Activated CD8-positive, alpha-beta memory T cell treated with anti-CD3 and anti-CD28 coated beads, Interleukin-2, amount 10 ng/mL, durations not matched to agents 7 days and 5 days (primary cell): ENCODE measurements around the gene APLP2. TPM values are rescaled to one million over a fixed set of nuclear protein-coding genes. Genes with fewer than 3 reads are reported as not detected.
"Not testable (repeated sequence)": the region's sequence is repeated elsewhere in the genome, so short reads cannot be mapped to it uniquely, and the experiment has no call there.

Experiments
- ATAC-seq: fragments of 150-1000 bp; cut with Tn5 transposase; one replicate; pipeline ENCODE4 v1.10.0; 2021; ENCODE audit warnings: moderate library complexity
- CTCF ChIA-PET: fragments of 350-600 bp; sonication (Branson Sonifier 250); formaldehyde crosslinking; loops from one replicate; lab custom pipeline; 2021; ENCODE audit warnings: antibody characterized with exemption; lab: Charles Lee
- DNase-seq: peaks from one replicate; pipeline ENCODE4 v3.0.0-alpha.2; 2020
- H3K27ac Mint-ChIP-seq: one replicate; pipeline ENCODE4 v1.8.0; 2021; ENCODE audit warnings: mild to moderate bottlenecking, mixed read lengths
- H3K27me3 Mint-ChIP-seq: one replicate; pipeline ENCODE4 v1.8.0; 2021; ENCODE audit warnings: mixed read lengths
- H3K36me3 Mint-ChIP-seq: one replicate; pipeline ENCODE4 v1.8.0; 2021; ENCODE audit warnings: mild to moderate bottlenecking, mixed read lengths
- H3K4me1 Mint-ChIP-seq: one replicate; pipeline ENCODE4 v1.8.0; 2021; ENCODE audit warnings: mixed read lengths
- H3K4me3 Mint-ChIP-seq: one replicate; pipeline ENCODE4 v1.8.0; 2021; ENCODE audit warnings: mild to moderate bottlenecking, moderate library complexity, mixed read lengths
- H3K9me3 Mint-ChIP-seq: one replicate; pipeline ENCODE4 v1.8.0; 2022; ENCODE audit warnings: low read depth, mixed read lengths
- total RNA-seq, 2 experiments: library from RNA; stranded (reverse); gene quantifications; one replicate each; pipeline ENCODE4 v1.2.3, GENCODE V29; 2021

The APLP2 gene
- total RNA-seq, 2 experiments from 2014 or later: 21.9 to 33.5 TPM

DNA sequence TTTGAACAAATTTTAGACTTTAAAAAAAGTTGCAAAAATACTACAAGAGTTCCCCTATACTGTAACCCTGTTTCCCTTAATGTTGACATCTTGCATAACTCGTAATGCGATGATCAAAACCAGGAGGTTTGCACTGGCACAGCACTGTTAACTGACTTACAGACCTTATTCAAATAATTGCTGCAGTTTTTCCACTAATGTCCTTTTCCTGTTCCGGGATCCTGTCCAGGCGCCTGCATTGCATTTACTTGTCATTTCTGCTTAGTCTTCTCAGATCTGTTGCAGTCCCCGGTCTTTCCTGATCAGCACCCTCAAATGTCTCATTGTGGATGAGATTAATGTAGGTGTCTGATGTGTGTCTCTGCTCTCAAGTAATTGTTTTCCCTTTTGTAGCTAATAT, 32.0 kb downstream of the APLP2 start:
- ATAC-seq (no peak), DNase-seq (no peak)
- Mint-ChIP-seq H3K27me3 (no peaks in the 10 kb centered on the region), H3K27ac (no peak overlapping the region), H3K9me3 (no peaks in the 10 kb centered on the region), H3K4me1 (no peaks in the 10 kb centered on the region), H3K36me3 (no peaks in the 10 kb centered on the region), H3K4me3 (no peak overlapping the region)
- CTCF ChIA-PET: no interaction called here

DNA sequence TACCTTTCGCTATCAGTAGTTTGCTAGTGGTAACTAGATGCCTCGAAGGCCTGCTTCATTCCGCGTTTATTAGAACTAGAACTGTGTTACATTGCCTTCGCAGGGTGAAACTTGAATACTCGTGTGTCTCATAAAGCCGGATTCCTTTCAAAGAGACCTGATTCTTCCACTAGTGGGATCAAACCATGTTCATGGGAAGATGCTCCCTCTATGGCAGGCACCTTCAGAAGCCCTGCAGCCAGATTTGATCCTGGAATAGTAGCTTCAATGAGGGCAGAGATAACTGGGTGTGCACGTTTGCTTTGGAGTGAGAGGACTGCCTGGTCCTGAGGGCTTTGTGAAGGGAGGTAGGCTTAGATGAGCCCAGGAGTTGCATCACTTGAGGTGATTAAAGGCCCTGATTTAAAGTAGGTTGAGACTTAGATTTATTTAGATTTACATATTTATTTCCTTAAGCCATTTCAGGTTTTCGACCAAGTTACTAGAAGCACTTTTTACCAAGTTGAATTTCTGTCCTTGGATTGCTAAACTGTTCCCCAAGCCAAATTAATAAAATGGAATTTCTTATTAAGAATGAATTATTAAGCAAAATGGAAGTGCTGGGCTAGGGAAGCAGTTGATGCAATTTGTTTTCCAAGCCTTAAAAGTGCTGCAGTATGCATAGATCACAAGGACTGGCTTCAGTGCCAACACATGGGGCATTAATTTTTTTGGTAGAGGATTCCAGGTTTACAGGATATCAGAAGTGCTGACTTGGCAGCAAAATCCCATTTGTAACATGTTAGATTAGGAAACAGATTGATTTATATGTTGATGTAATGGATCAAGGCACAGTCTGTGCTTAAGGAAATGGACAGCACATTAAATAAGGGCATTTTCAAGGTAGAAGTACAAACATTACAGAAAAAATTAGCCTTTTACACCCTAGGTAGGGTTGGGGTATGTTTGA, 32.9 kb downstream of the APLP2 start:
- ATAC-seq (no peak), DNase-seq (no peak)
- Mint-ChIP-seq H3K27me3 (no peaks in the 10 kb centered on the region), H3K36me3 (peaks cover under 1% of the 10 kb centered on the region), H3K4me1 (no peaks in the 10 kb centered on the region), H3K4me3 (no peak overlapping the region), H3K9me3 (no peaks in the 10 kb centered on the region), H3K27ac (no peak overlapping the region)
- CTCF ChIA-PET: no interaction called here

DNA sequence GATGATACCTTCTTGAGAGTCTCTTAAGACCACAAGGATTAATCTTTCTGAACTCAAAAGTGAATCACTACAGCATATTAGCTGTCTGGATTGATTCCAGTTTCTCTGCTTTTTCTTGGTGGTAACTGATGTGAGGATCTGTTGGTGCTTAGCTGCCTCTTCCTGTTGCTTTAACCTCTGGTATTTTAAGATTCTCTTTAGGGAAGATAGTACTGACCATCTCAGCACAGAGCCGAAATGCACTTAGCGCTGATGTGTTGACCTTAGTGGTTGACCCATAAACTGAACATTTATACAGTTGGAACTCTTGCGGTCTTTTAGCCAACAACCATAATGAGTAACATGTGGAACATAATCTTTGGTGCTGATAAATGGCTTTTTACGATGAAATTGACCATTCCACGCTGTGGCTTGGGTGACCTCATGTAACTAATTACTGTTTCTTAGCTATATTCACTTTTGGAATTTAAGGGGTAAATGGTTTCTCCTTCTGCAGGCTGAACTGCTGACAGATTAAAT, 33.7 kb downstream of the APLP2 start:
- Mint-ChIP-seq H3K9me3 (no peaks in the 10 kb centered on the region), H3K27ac (no peak overlapping the region), H3K27me3 (no peaks in the 10 kb centered on the region), H3K4me3 (no peak overlapping the region), H3K36me3 (peaks cover 2% of the 10 kb centered on the region), H3K4me1 (no peaks in the 10 kb centered on the region)
- no peak for DNase-seq
- no peak for ATAC-seq
- CTCF ChIA-PET: no interaction called here

DNA sequence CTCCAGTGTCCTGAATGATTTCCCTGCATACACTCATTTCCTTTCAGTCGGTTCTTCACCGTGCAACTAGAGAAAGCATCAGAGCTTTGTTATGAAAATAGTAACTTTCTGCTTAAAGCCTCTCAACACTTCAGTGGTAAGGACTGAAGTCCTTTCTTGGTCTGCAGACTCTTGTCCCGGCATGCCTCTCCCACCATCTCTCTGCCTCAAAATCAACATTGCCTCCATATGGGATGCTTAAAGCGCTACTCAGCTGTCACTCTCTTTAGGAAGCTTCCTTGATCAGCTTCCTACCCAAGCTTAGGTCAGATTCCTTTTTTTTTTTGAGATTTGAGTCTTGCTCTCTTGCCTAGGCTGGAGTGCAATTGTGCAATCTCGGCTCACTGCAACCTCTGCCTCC, 36.7 kb downstream of the APLP2 start:
- no peak for DNase-seq
- no peak for ATAC-seq
- Mint-ChIP-seq H3K9me3 (no peaks in the 10 kb centered on the region), H3K27ac (no peak overlapping the region), H3K27me3 (no peaks in the 10 kb centered on the region), H3K4me1 (no peaks in the 10 kb centered on the region), H3K36me3 (peaks cover 2% of the 10 kb centered on the region), H3K4me3 (no peak overlapping the region)
- CTCF ChIA-PET: interaction anchor here (1.9 kb wide), 1 partner anchor 26 kb away, joined by 6 read pairs; no protein-coding TSS in a partner anchor

DNA sequence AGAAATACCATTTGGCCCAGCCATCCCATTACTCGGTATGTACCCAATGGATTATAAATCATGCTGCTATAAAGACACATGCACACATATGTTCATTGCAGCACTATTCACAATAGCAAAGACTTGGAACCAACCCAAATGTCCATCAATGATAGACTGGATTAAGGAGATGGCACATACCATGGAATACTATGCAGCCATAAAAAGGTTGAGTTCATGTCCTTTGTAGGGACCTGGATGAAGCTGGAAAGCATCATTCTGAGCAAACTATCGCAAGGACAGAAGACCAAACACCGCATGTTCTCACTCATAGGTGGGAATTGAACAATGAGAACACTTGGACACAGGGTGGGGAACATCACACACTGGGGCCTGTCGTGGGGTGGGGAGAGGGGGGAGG, 39.0 kb downstream of the APLP2 start:
- not testable (repeated sequence) for DNase-seq, H3K4me1 Mint-ChIP-seq

DNA sequence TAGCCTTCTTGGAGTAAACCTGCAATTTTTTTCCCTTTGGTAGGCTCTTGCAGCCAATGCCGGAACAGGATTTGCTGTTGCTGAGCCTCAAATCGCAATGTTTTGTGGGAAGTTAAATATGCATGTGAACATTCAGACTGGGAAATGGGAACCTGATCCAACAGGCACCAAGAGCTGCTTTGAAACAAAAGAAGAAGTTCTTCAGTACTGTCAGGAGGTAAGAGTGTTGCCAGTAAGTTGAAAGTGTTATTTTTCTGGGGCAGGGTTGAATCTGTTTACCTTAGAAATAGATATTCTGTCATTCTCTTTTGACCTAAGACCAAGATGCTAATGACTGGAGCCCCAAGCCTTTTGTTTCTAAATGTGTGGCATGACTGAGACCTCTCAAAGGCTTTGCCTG, 39.7 kb downstream of the APLP2 start:
- no peak overlapping the region for H3K27ac Mint-ChIP-seq
- H3K27me3 Mint-ChIP-seq: peaks cover 6% of the 10 kb centered on the region

More for the DNA sequence above, 39.0 kb downstream of the APLP2 start:
- H3K4me3 Mint-ChIP-seq, H3K9me3 Mint-ChIP-seq, H3K27ac Mint-ChIP-seq, ATAC-seq, H3K27me3 Mint-ChIP-seq, CTCF ChIA-PET, H3K36me3 Mint-ChIP-seq: not testable (repeated sequence)

DNA sequence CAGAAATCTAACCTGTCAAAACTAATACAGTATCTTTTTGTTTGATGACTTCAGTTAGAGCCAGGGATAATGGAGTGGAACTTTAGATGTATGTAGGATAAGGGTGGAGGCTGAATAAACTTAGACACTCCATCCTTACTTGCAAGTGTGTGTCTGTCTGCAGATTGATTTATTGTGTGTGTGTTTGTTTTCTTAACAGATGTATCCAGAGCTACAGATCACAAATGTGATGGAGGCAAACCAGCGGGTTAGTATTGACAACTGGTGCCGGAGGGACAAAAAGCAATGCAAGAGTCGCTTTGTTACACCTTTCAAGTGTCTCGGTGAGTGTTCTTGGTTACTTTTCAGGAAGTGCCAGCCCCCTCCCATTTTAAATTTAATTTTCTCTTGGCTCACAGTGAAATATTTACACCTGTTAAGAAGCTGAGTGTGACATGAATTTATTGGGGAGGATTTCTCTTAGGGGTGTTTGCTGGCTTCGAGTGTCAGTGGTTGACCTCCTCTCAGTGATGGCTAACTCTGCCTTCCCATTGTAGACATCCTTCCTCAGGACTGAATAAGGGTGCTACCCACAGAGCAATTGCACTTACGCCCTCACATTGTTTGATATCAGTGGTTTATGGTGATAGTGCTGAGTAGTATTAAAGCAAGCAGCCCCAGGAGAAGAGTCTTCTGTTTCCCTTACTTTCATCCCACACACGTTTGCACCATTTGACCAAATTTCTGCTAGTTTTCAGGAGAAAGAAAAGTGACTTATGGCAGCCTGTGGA, 40.8 kb downstream of the APLP2 start:
- Mint-ChIP-seq H3K36me3 (peaks cover 3% of the 10 kb centered on the region), H3K4me1 (no peaks in the 10 kb centered on the region)
- CTCF ChIA-PET: interaction anchor here (1.8 kb wide), 1 partner anchor 22 kb away, joined by 5 read pairs; no protein-coding TSS in a partner anchor

More for the DNA sequence above, 39.7 kb downstream of the APLP2 start:
- CTCF ChIA-PET: interaction anchor here (0.6 kb wide), 1 partner anchor 166 kb away, joined by 3 read pairs; no protein-coding TSS in a partner anchor
- no peak overlapping the region for H3K4me3 Mint-ChIP-seq
- no peak for DNase-seq
- no peaks in the 10 kb centered on the region for H3K4me1 Mint-ChIP-seq
- peaks cover 3% of the 10 kb centered on the region for H3K36me3 Mint-ChIP-seq
- H3K9me3 Mint-ChIP-seq: no peaks in the 10 kb centered on the region
- no peak for ATAC-seq

DNA sequence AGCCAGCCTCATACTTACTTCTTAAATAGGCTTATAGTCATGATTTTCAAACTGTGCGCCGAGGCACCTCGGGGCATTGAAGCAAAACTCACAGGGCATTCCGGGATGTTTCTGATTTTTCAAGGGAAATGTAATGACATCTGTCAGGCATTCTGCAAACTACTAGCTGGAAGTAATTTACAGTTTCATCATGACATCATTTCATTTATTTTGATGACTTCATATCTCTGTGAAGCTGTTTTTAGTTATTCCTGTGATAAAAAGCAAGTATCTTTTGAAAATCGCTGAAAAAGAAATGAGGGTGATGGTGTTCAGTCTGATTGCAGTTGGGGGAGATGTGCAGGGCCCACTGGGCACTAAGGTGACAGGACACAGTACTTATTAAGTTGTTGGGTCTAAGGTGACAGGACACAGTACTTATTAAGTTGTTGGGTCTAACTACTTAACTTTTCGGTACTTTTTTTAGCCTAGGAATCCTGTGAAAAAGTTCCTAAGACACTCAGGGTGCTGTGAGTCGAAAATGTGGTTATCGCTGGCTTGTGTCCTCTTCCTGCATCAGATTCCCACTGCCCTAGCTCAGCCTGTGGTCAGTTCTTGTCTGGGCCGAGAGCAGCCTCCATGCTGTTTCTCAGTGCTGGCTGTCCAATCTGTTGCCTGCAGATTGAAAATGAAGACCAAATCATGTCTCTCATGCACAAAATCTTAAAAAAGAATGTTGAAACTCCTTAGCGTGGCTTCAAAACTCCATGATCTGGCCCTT, 42.6 kb downstream of the APLP2 start:
- Mint-ChIP-seq H3K27me3 (peaks cover 18% of the 10 kb centered on the region), H3K4me1 (no peaks in the 10 kb centered on the region), H3K9me3 (no peaks in the 10 kb centered on the region), H3K4me3 (no peak overlapping the region), H3K36me3 (peaks cover 3% of the 10 kb centered on the region), H3K27ac (no peak overlapping the region)
- DNase-seq (no peak), ATAC-seq (no peak)
- CTCF ChIA-PET: interaction anchor here (1.8 kb wide), 1 partner anchor 20 kb away, joined by 5 read pairs; no protein-coding TSS in a partner anchor

More for the DNA sequence above, 40.8 kb downstream of the APLP2 start:
- H3K9me3 Mint-ChIP-seq: no peaks in the 10 kb centered on the region
- peaks cover 13% of the 10 kb centered on the region for H3K27me3 Mint-ChIP-seq
- no peak for ATAC-seq
- no peak overlapping the region for H3K27ac Mint-ChIP-seq
- H3K4me3 Mint-ChIP-seq: no peak overlapping the region
- DNase-seq: no peak

DNA sequence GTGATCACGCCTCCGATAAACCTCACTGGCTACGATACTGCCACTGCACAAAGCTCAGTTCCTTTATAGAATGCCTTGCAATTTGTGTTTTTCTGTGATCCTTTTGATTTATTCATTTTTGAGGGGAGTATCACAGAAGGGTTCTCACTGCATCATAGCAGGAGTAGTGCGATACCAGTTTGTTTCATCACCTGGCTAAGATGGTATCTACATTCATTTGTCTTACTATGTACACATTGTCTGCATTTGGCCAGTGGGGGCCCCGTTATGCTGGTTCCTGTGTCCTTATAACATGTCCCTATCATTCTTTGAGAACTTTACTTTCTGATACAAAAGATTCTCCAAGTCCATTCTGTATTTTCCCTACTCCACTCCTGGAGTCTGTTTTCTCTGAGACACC, 44.6 kb downstream of the APLP2 start:
- ATAC-seq (no peak), DNase-seq (no peak)
- peaks cover 13% of the 10 kb centered on the region for H3K4me1 Mint-ChIP-seq
- H3K9me3 Mint-ChIP-seq: no peaks in the 10 kb centered on the region
- CTCF ChIA-PET: interaction anchor here (1.9 kb wide), 1 partner anchor 18 kb away, joined by 7 read pairs; no protein-coding TSS in a partner anchor
- H3K27ac Mint-ChIP-seq: no peak overlapping the region
- H3K27me3 Mint-ChIP-seq: peaks cover 21% of the 10 kb centered on the region
- H3K4me3 Mint-ChIP-seq: no peak overlapping the region
- H3K36me3 Mint-ChIP-seq: peaks cover 1% of the 10 kb centered on the region

DNA sequence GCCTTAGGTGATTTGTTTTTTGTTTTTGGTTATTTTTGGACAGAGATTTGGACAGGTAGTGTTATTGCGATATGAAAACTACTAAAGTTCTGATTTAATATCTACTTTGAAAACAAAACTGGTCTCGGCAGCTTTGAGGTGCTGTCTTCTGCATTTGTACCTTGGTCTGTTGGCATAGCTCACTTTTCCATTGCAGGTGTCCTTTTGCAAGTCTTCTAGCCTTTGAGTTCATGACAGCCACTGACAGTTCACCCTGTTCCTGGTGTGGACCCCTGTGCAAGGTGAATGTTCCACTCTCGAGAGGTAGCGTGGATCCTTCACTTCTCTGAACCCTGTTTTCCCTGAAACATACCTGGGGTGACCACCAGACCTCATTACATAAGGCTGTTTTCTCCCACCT, 45.0 kb downstream of the APLP2 start:
- no peak overlapping the region for H3K27ac Mint-ChIP-seq
- ATAC-seq (no peak), DNase-seq (no peak)
- peaks cover 1% of the 10 kb centered on the region for H3K36me3 Mint-ChIP-seq
- H3K9me3 Mint-ChIP-seq: no peaks in the 10 kb centered on the region
- no peak overlapping the region for H3K4me3 Mint-ChIP-seq
- CTCF ChIA-PET: interaction anchor here (0.5 to 1.9 kb wide), 2 partner anchors 18 to 96 kb away, joined by 3 to 7 read pairs; no protein-coding TSS in a partner anchor
- peaks cover 17% of the 10 kb centered on the region for H3K4me1 Mint-ChIP-seq
- H3K27me3 Mint-ChIP-seq: peaks cover 25% of the 10 kb centered on the region

DNA sequence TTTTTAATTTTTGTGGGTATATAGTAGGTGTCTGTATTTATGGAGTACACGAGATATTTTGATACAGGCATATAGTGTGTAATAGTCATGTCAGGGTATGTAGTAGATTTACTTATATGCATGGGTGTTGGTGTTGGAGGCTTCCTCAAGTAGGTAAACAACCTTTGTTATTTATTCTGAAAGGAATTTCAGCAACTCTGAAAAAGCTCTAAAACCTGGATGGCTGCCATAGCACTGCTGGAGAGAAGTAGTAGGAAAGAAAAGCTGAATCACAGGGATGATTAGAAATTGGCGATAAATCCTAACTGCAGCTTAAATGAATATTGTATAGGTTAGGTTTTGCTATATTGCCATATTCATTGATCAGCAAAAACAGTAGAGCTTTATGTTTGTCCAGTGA, 45.5 kb downstream of the APLP2 start:
- H3K9me3 Mint-ChIP-seq: no peaks in the 10 kb centered on the region
- no peak overlapping the region for H3K27ac Mint-ChIP-seq
- no peak overlapping the region for H3K4me3 Mint-ChIP-seq
- peaks cover 28% of the 10 kb centered on the region for H3K27me3 Mint-ChIP-seq
- CTCF ChIA-PET: interaction anchor here (0.5 to 1.9 kb wide), 2 partner anchors 17 to 96 kb away, joined by 3 to 7 read pairs; no protein-coding TSS in a partner anchor
- H3K36me3 Mint-ChIP-seq: peaks cover 1% of the 10 kb centered on the region
- ATAC-seq: no peak
- no peak for DNase-seq
- peaks cover 17% of the 10 kb centered on the region for H3K4me1 Mint-ChIP-seq

DNA sequence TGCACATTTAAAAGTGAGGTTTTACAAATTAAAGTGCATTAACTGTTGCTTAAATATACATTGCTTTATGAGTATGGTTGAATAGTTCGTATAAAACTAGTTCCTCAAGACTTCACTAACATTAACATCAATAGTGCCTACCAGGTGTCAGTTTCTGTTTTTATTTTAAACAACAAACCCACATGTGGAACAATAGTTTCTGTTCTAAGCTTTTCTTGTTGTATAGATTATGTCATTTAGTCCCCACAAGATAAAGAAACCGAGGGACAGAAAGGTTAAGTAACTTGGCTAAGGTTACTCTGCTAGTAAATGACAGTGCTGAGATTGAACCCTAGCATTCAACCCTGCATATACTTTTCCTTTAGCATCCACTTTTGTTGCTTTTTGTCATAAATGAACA, 48.5 kb downstream of the APLP2 start:
- Mint-ChIP-seq H3K36me3 (peaks cover 9% of the 10 kb centered on the region), H3K4me1 (peaks cover 27% of the 10 kb centered on the region), H3K9me3 (no peaks in the 10 kb centered on the region), H3K4me3 (no peak overlapping the region), H3K27ac (no peak overlapping the region), H3K27me3 (peaks cover 35% of the 10 kb centered on the region)
- DNase-seq (no peak), ATAC-seq (peak; percentile 30)
- CTCF ChIA-PET: interaction anchor here (3.1 kb wide), 1 partner anchor 14 kb away, joined by 13 read pairs; no protein-coding TSS in a partner anchor
